ENCODE measurements around the gene CHURC1. TPM values are rescaled to one million over a fixed set of nuclear protein-coding genes. Genes with fewer than 3 reads are reported as not detected.

Gene CHURC1
- total RNA-seq, 1 donor from 2014 or later: 98.2 TPM

GRCh38 chr14:64932231-64932630 lies 18.0 kb downstream of the CHURC1 start:
- ATAC-seq (no peak), DNase-seq (ENCODE audit: missing footprints) (no peak)
- intact Hi-C loops (cut with DNase I): no loop called here

- DNase-seq (ENCODE audit: missing footprints) (no peak), ATAC-seq (no peak)
- intact Hi-C loops (cut with DNase I): no loop called here
Observed at GRCh38 chr14:64934338-64934929, 20.2 kb downstream of the CHURC1 start.

GRCh38 chr14:64935508-64935907 lies 21.3 kb downstream of the CHURC1 start:
- ATAC-seq (no peak), DNase-seq (ENCODE audit: missing footprints) (no peak)
- intact Hi-C loops (cut with DNase I): no loop called here

- ATAC-seq (peak; percentile 73), DNase-seq (ENCODE audit: missing footprints) (no peak)
- intact Hi-C loops (cut with DNase I): no loop called here
Observed at GRCh38 chr14:64937171-64937820, 23.0 kb downstream of the CHURC1 start.

GRCh38 chr14:64937821-64938193 lies 23.6 kb downstream of the CHURC1 start:
- intact Hi-C loops (cut with DNase I): no loop called here
- DNase-seq (ENCODE audit: missing footprints) (no peak), ATAC-seq (no peak)

GRCh38 chr14:64938972-64939816 lies 24.9 kb downstream of the CHURC1 start:
- ATAC-seq (no peak), DNase-seq (ENCODE audit: missing footprints) (no peak)
- intact Hi-C loops (cut with DNase I): no loop called here

- no peak for DNase-seq (ENCODE audit: missing footprints)
- no peak for ATAC-seq
- intact Hi-C loops (cut with DNase I): no loop called here
Observed at GRCh38 chr14:64939817-64940190, 25.5 kb downstream of the CHURC1 start.

GRCh38 chr14:64940336-64940910 lies 26.2 kb downstream of the CHURC1 start:
- intact Hi-C loops (cut with DNase I): no loop called here

GRCh38 chr14:64942531-64943111 lies 28.4 kb downstream of the CHURC1 start, which contains the start of gene GPX2:
GPX2 (minus strand) TSS chr14:64942745; CDS start chr14:64942726, 19 bp downstream.
- ATAC-seq (no peak), DNase-seq (ENCODE audit: missing footprints) (no peak)
- intact Hi-C loops (cut with DNase I): no loop called here

More at GRCh38 chr14:64940336-64940910, 26.2 kb downstream of the CHURC1 start:
- no peak for ATAC-seq
- DNase-seq (ENCODE audit: missing footprints): no peak

GRCh38 chr14:64943556-64943955 lies 29.3 kb downstream of the CHURC1 start:
- DNase-seq (ENCODE audit: missing footprints) (no peak), ATAC-seq (no peak)
- intact Hi-C loops (cut with DNase I): no loop called here

GRCh38 chr14:64944041-64944440 lies 29.8 kb downstream of the CHURC1 start:
- DNase-seq (ENCODE audit: missing footprints) (no peak), ATAC-seq (peak; percentile 17)
- intact Hi-C loops (cut with DNase I): no loop called here

- DNase-seq (ENCODE audit: missing footprints) (no peak), ATAC-seq (no peak)
- intact Hi-C loops (cut with DNase I): no loop called here
Observed at GRCh38 chr14:64944861-64945260, 30.6 kb downstream of the CHURC1 start.

GRCh38 chr14:64945431-64946178 lies 31.4 kb downstream of the CHURC1 start:
- DNase-seq (ENCODE audit: missing footprints): no peak
- intact Hi-C loops (cut with DNase I): no loop called here
- ATAC-seq: no peak

- DNase-seq (ENCODE audit: missing footprints) (no peak), ATAC-seq (no peak)
- intact Hi-C loops (cut with DNase I): no loop called here
Observed at GRCh38 chr14:64946310-64947045, 32.2 kb downstream of the CHURC1 start.

- peak; percentile 13 for ATAC-seq
- intact Hi-C loops (cut with DNase I): no loop called here
- no peak for DNase-seq (ENCODE audit: missing footprints)
Observed at GRCh38 chr14:64947710-64948611, 33.7 kb downstream of the CHURC1 start.

- no peak for DNase-seq (ENCODE audit: missing footprints)
- no peak for ATAC-seq
- intact Hi-C loops (cut with DNase I): no loop called here
Observed at GRCh38 chr14:64948612-64949210, 34.5 kb downstream of the CHURC1 start.

GRCh38 chr14:64950889-64951288 lies 36.6 kb downstream of the CHURC1 start:
- intact Hi-C loops (cut with DNase I): no loop called here
- ATAC-seq (peak; percentile 85), DNase-seq (ENCODE audit: missing footprints) (no peak)
